ENCODE data around the gene KEAP1.
"Not testable (repeated sequence)": the region's sequence is repeated elsewhere in the genome, so short reads cannot be mapped to it uniquely, and the experiment has no call there.

The KEAP1 gene

GRCh38 chr19:10500247-10500592 is 2.9 kb downstream of the KEAP1 start:
- DNase-seq (ENCODE audit: low read depth in 2 of 3, low spot score in 1 of 3) = no peak

GRCh38 chr19:10499550-10500246 is 3.5 kb downstream of the KEAP1 start:
- no peak for DNase-seq (ENCODE audit: low read depth in 2 of 3, low spot score in 1 of 3)

- DNase-seq (ENCODE audit: low read depth in 2 of 3, low spot score in 1 of 3) = no peak
These were observed 5.8 kb downstream of the KEAP1 start for GRCh38 chr19:10497371-10497770.

DNA sequence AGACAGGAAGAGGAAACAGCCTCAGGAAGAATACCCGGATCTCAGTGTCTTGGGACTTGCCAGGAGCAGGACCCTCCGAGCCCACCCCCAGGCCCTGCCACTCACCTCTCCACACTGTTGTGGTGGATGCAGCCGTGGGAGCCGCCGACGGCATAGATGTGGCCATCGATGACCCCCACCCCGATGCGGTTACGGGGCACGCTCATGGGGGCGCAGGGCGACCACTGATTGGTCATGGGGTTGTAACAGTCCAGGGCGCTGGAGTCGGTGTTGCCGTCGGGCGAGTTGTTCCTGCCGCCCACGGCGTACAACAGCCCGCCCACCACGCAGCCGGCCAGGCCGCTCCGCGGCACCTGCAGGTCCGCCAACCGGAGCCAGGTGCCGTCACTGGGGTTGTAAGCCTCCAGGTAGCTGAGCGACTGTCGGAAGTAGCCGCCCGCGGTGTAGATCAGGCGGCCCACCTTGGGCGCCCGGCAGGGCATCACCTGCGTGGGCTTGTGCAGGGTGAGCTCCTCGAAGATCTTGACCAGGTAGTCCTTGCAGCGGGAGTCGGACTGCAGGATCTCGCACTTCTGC is 11.6 kb downstream of the KEAP1 start:
- no peak for DNase-seq (ENCODE audit: low read depth in 2 of 3, low spot score in 1 of 3)

- no peak for DNase-seq (ENCODE audit: low read depth in 2 of 3, low spot score in 1 of 3)
These were observed 16.6 kb downstream of the KEAP1 start for GRCh38 chr19:10486551-10486950.

- peak; percentile 81 to 84 (median 83) for DNase-seq (ENCODE audit: low read depth in 2 of 3, low spot score in 1 of 3)
These were observed 24.2 kb downstream of the KEAP1 start for GRCh38 chr19:10478903-10479384.

- no peak for DNase-seq (ENCODE audit: low read depth in 2 of 3, low spot score in 1 of 3)
These were observed 24.7 kb downstream of the KEAP1 start for GRCh38 chr19:10478476-10478875.

DNA sequence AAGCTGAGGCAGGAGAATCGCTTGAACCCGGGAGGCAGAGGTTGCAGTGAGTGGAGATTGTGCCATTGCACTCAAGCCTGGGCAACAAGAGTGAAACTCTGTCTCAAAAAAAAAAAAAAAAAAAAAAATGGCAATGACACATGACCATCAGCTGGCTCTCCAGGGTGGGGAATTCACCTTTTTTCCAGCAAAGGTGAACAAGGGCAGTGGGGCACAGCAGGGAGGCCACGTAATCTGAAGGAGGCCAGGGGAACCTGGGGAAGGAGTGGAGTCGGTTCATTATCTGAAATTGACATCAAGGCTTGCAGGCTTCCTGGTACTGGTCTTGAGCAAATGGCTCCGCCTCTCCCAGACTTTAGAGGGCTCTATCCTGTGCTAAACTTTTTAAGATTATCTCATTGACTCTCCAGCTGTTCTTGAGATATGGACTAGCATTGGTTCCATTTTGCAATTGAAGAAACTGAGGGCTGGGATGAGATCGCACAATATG is 28.1 kb downstream of the KEAP1 start:
- no peak for DNase-seq (ENCODE audit: low read depth in 2 of 3, low spot score in 1 of 3)

GRCh38 chr19:10473192-10473591 is 30.0 kb downstream of the KEAP1 start:
- no peak for DNase-seq (ENCODE audit: low read depth in 2 of 3, low spot score in 1 of 3)

DNA sequence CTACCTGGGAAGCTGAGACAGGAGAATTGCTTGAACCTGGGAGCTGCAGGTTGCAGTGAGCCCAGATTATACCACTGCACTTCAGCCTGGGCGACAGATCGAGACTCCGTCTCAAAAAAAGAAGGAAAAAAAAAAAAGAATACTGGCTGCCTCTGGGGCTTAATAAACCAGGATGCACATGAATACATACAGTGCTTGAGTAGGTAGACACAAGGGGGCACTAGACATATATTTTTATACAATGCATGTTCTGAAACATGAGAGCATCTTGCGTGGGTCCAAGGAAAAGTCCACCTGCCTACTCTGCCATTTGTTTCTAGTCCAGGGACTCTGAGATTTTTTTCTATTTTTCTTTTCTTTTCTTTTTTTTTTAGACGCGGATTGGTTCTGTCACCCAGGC is 31.2 kb downstream of the KEAP1 start:
- DNase-seq (ENCODE audit: low read depth in 2 of 3, low spot score in 1 of 3) = no peak

GRCh38 chr19:10468133-10468532 is 35.0 kb downstream of the KEAP1 start:
- DNase-seq (ENCODE audit: low read depth in 2 of 3, low spot score in 1 of 3) = no peak

- DNase-seq (ENCODE audit: low read depth in 2 of 3, low spot score in 1 of 3) = no peak
These were observed 36.0 kb downstream of the KEAP1 start for GRCh38 chr19:10467104-10467706.

DNA sequence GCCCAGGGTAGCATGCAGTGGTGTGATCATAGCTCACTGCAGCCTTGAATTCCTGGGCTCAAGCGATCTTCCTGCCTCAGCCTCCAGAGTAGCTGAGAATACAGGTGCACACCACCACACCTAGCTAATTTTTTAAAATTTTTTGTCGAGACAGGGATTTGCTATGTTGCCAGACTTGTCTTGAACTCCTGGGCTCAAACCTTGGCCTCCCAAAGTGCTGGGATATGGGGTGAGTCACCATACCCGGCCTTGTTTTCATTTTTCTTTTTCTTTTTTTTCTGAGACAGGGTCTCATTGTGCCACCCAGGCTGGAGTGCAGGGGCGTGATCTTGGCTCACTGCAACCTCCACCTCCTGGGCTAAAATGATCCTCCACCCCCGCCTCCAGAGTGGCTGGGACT is 38.7 kb downstream of the KEAP1 start:
- no peak for DNase-seq (ENCODE audit: low read depth in 2 of 3, low spot score in 1 of 3)

DNA sequence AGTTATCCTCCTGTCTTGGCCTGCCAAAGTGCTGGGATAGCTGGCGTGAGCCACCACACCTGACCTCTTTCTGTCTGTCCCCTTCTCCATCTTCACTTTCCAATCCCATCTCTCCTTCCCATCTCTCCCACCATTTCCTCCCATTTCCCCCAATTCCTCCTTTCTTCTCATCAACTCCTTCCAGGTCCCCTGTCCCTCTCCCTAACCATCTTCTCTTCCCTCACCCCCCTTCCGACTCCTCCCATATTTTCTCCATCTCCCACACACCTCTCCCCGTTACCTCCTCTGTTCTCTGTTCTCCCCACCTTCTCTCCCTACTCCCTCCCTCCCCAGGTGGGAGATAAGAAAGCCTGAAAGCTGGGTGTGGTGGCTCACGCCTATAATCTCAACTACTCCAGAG is 40.6 kb downstream of the KEAP1 start:
- DNase-seq (ENCODE audit: low read depth in 2 of 3, low spot score in 1 of 3) = no peak

GRCh38 chr19:10462042-10462441 is 41.1 kb downstream of the KEAP1 start:
- not testable (repeated sequence) for DNase-seq (ENCODE audit: low read depth in 2 of 3, low spot score in 1 of 3)

DNA sequence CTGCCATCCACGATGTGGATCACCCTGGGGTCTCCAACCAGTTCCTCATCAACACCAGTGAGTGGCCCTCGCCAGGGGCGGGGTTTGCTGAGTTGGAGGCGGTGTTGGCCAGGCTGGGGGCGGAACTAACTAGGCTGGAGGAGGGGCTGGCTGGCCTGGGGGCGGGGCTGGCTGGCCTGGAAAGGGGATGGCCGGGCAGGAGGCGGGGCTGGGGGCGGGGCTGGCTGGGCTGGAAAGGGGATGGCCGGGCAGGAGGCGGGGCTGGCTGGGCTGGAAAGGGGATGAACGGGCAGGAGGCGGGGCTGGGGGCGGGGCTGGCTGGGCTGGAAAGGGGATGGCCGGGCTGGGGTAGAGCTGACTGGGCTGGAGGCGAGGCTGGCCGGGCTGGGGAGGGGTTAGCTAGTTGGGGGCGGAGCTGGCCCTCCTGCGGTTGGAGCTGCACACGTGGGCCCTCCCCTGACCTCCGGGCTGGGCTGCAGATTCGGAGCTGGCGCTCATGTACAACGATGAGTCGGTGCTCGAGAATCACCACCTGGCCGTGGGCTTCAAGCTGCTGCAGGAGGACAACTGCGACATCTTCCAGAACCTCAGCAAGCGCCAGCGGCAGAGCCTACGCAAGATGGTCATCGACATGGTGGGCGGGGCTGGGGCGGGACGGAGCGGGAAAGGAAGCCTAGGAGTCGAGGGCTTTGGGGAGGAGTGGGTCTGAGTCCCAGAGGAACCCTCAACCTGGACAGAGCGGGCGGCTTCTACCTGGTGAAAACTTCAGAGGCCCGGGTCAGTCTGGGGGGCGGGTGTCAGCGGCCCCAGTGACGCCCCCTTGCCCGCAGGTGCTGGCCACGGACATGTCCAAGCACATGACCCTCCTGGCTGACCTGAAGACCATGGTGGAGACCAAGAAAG is 41.9 kb downstream of the KEAP1 start:
- peak; percentile 89 to 96 (median 89) for DNase-seq (ENCODE audit: low read depth in 2 of 3, low spot score in 1 of 3)

- DNase-seq (ENCODE audit: low read depth in 2 of 3, low spot score in 1 of 3) = no peak
These were observed 42.5 kb downstream of the KEAP1 start for GRCh38 chr19:10460714-10461046.

DNA sequence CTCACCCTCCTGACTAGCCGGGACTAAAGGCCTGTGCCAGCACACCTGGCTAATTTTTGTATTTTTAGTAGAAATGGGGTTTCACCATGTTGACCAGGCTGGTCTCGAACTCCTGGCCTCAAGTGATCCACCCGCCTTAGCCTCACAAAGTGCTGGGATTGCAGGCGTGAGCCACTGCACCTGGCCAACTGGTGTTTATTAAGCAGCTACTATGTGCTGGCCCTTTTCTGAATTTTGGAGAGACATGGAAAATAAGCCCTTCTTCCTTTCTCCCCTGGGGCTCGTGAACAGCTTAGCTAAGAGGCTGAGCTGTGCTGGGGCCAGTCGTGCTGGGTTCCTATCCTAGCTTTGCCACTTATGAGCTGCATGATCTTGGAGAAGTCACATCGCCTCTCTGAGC is 44.4 kb downstream of the KEAP1 start:
- DNase-seq (ENCODE audit: low read depth in 2 of 3, low spot score in 1 of 3) = not testable (repeated sequence)

DNA sequence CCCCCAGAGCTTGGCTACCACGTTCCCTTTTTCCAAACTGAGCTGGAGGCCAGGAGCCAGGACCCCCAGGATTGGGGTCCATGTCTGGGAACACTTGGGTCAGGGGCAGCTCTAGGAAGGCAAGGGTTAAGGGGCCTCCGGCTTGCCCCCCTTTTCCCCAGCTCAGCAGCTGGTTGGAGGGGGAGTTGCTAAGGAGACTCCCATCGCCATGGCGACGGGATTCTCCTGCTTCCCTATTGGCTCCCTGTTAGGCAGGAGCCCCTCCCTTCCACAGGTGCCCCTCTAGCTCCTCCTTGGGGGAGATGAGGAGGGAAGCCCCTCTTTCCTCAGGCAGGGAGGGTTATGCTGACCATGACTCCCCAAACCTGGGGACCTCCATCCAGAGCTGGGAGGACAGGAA is 48.9 kb downstream of the KEAP1 start:
- DNase-seq (ENCODE audit: low read depth in 2 of 3, low spot score in 1 of 3) = no peak

DNA sequence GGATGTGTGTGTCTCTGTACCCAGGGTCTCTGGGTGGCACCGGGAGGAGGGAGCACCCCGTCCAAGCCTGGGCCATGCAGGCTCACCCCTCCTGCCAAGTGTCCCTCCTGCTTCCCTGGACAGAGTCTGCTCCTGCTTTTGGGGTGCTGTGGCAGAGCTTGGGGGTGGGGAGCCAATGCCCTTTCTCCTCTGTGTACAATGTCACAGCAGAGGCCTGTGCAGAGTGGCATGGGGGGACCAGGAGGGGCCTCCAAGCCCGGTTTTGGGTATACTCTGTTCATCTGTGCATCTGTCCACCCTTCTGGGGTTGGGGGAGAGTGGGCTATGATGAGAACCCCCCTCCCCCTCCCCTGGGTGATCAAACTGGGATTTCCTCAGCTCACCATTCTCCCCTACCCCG is 49.3 kb downstream of the KEAP1 start:
- DNase-seq (ENCODE audit: low read depth in 2 of 3, low spot score in 1 of 3) = no peak

DNA sequence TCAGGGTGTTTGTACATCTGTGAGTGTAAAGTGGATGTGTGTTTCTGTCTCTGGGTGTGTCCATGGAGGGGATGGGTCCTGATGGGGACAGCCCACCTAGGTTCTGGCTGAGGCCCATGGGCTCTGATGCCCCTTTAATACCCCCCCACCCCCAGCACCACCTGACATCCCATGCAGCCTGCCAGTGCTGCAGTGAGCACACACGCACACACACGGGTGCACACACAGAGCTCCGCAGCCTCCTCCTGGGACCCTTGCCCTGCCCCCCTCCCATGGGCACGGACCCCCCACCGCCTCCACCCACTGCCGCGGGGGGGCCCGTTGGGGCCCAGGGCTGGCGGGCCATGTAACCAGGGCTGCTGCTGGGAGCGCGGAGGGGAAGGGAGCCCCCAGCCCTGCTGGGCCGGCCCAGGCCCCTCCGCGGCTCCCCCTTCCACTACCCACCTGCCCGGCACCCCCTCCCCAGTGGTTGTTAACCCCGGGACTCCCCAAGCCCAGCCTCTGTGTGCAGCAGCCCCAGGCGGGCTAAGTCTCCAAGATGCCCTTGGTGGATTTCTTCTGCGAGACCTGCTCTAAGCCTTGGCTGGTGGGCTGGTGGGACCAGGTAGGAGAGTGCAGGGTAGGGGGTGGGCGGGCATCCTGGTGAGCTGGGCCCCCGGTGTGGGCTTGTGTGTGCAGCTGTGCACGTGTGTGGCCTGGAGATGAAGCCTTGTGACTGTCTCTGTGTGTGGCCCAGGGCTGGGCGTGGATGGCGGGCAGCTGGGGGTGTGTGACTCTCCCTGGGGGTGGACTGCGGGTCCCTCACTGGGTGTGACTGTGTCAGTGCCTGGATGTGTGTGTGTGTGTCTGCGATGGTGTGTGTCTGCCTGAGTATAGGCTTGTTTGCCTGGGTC is 50.2 kb downstream of the KEAP1 start:
- no peak for DNase-seq (ENCODE audit: low read depth in 2 of 3, low spot score in 1 of 3)

All from stimulated activated CD4-positive, alpha-beta T cell treated with anti-CD3 and anti-CD28 coated beads, Interleukin-12 subunit alpha, Interleukin-12 subunit beta, amount 100 ng/mL, for 48 hours (primary cell).